ENCODE data around the gene LACTB.

DNA sequence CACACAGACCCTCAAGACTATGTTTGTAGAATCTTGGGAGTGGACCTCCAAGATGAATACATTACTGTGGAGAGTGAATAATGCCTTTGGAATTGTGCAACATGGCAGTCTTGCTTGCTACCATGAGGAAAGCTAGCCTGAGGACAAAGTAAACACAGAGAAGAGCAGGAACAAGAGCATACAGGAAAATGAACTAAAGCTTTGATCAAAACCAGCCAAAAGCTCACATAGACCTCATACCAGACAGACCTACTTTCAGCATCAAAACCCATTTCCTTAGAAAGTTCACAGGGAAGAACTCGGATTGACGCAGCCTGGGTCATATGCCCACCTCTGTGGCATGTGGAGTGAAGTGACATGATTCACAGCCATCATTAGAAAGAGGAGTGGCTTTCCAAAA is 64.4 kb downstream of the LACTB start:
- TF ChIP-seq POLR2AphosphoS5 (IDR thresholded peaks at IDR 0.05): no peak
- TF ChIP-seq, protein P1, sequence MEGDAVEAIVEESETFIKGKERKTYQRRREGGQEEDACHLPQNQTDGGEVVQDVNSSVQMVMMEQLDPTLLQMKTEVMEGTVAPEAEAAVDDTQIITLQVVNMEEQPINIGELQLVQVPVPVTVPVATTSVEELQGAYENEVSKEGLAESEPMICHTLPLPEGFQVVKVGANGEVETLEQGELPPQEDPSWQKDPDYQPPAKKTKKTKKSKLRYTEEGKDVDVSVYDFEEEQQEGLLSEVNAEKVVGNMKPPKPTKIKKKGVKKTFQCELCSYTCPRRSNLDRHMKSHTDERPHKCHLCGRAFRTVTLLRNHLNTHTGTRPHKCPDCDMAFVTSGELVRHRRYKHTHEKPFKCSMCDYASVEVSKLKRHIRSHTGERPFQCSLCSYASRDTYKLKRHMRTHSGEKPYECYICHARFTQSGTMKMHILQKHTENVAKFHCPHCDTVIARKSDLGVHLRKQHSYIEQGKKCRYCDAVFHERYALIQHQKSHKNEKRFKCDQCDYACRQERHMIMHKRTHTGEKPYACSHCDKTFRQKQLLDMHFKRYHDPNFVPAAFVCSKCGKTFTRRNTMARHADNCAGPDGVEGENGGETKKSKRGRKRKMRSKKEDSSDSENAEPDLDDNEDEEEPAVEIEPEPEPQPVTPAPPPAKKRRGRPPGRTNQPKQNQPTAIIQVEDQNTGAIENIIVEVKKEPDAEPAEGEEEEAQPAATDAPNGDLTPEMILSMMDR (IDR thresholded peaks at IDR 0.05): no peak
